Measurements from ENCODE around the gene PTCH1.

GRCh38 chr9:95494022-95494415 lies 22.8 kb downstream of the PTCH1 start:
- TF ChIP-seq POLR2A (IDR thresholded peaks at IDR 0.05) (no peak), CTCF (IDR thresholded peaks at IDR 0.05) (no peak), POLR2AphosphoS5 (IDR thresholded peaks at IDR 0.05) (no peak)

All from prostate gland (tissue), 2 donors.